AG04450 (cell line): ENCODE measurements around the gene SNX32. TPM values are rescaled to one million over a fixed set of nuclear protein-coding genes. Genes with fewer than 3 reads are reported as not detected.
"Not testable (repeated sequence)": the region's sequence is repeated elsewhere in the genome, so short reads cannot be mapped to it uniquely, and the experiment has no call there.

Source experiments
- CTCF ChIA-PET: fragments of 300-600, 350-600 bp; formaldehyde crosslinking; extraction: SDS; loops from one replicate; lab custom pipeline; 2022; ENCODE audit warnings: antibody characterized with exemption, inconsistent platforms; lab: Charles Lee
- POLR2A ChIA-PET: fragments of 350-600 bp; formaldehyde crosslinking; extraction: SDS; loops from one replicate; lab custom pipeline; 2021; ENCODE audit warnings: antibody characterized with exemption, inconsistent platforms; lab: Yijun Ruan, JAX
- DNase-seq: peaks from one replicate; pipeline ENCODE4 v3.0.0-alpha.2; 2011; ENCODE audit warnings: low read depth, low spot score
- H3K27ac ChIP-seq: one replicate; pipeline ENCODE4 v1.5.1; 2012; ENCODE audit warnings: low read depth, low read length, control low read depth
- H3K27me3 ChIP-seq: one replicate; pipeline ENCODE4 v1.6.0; 2012; ENCODE audit warnings: low read length; ENCODE audit not compliant: control insufficient read depth, insufficient read depth
- H3K4me3 ChIP-seq: 2 replicates; pipeline ENCODE4 v1.5.1; 2011; ENCODE audit warnings: mild to moderate bottlenecking, low read depth, low read length, control low read depth
- H3K9me3 ChIP-seq: 2 replicates; pipeline ENCODE4 v1.5.1; 2012; ENCODE audit warnings: low read length; ENCODE audit not compliant: control insufficient read depth, insufficient read depth
- polyA plus RNA-seq: library from polyadenylated mRNA; depleted of rRNA; stranded (reverse); fragments of >200 nt; gene quantifications from 2 replicates; pipeline ENCODE4 v1.2.3, GENCODE V29; 2011
- TF ChIP-seq, protein P1 (sequence below): IDR thresholded peaks from 2 replicates; pipeline ENCODE4 v1.5.1; 2011; ENCODE audit warnings: low read depth, low read length, control low read depth, inconsistent platforms

SNX32 gene
- polyA plus RNA-seq, 1 experiment: 0.30 TPM

DNA sequence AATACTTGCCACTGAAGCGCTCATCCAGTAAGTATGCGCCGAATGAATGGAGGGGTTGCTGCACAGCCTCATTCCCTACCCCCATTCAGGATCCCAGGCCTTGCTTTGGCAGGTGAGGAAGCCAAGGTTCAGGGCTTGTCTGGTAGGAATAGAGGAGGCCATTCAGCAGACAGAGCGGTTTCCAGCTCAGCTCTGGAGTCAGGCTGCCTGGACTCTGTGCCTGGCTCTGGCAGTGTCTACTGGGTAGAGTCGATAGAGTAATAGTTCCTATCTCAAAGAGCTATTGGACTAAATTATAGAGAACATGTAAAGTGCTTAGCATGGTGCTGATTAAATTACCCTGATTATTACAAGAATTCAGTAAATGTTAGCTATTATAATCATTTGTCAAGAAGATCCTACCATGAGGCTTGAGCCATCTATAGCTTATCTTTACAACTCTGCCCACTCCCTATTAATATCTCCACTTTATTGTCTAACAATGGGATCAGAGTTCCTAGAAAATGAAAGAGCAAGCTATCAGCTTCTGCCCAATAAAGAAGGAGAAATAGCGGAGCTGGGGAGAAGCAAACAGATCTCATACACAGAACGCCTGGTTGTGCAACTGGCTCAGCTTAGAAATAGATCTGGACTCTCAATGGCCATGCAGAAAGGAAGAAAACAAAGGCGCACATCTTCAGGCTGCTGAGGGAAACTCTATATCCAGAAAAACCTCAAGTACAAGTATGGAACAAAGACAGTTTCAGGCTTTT is 6.6 kb upstream of the SNX32 start:
- TF ChIP-seq, protein P1, sequence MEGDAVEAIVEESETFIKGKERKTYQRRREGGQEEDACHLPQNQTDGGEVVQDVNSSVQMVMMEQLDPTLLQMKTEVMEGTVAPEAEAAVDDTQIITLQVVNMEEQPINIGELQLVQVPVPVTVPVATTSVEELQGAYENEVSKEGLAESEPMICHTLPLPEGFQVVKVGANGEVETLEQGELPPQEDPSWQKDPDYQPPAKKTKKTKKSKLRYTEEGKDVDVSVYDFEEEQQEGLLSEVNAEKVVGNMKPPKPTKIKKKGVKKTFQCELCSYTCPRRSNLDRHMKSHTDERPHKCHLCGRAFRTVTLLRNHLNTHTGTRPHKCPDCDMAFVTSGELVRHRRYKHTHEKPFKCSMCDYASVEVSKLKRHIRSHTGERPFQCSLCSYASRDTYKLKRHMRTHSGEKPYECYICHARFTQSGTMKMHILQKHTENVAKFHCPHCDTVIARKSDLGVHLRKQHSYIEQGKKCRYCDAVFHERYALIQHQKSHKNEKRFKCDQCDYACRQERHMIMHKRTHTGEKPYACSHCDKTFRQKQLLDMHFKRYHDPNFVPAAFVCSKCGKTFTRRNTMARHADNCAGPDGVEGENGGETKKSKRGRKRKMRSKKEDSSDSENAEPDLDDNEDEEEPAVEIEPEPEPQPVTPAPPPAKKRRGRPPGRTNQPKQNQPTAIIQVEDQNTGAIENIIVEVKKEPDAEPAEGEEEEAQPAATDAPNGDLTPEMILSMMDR: no peak
- no peaks in the 10 kb centered on the region for H3K9me3 ChIP-seq
- DNase-seq: no peak
- H3K4me3 ChIP-seq: no peak overlapping the region
- ChIA-PET POLR2A (interaction anchor here (0.8 kb wide), 1 partner anchor 115 kb away, joined by 3 read pairs; no protein-coding TSS in a partner anchor), CTCF (interaction anchor here (0.5 to 1.6 kb wide), 8 partner anchors 8 to 218 kb away, joined by 3 to 10 read pairs (median 5); partner anchors contain the start of gene MUS81)
- peaks cover 23% of the 10 kb centered on the region for H3K27me3 ChIP-seq
- no peak overlapping the region for H3K27ac ChIP-seq

GRCh38 chr11:65829459-65829858 is 4.3 kb upstream of the SNX32 start:
- peaks cover 33% of the 10 kb centered on the region for H3K27me3 ChIP-seq
- CTCF ChIA-PET: interaction anchor here (1.6 kb wide), 1 partner anchor 11 kb away, joined by 7 read pairs; no protein-coding TSS in a partner anchor
- no peak overlapping the region for H3K27ac ChIP-seq
- POLR2A ChIA-PET: interaction anchor here (0.7 kb wide), 1 partner anchor 14 kb away, joined by 4 read pairs; no protein-coding TSS in a partner anchor
- H3K4me3 ChIP-seq: no peak overlapping the region
- no peaks in the 10 kb centered on the region; the same call in 1 of the 2 replicates for H3K9me3 ChIP-seq
- DNase-seq: no peak
- TF ChIP-seq, protein P1: no peak

DNA sequence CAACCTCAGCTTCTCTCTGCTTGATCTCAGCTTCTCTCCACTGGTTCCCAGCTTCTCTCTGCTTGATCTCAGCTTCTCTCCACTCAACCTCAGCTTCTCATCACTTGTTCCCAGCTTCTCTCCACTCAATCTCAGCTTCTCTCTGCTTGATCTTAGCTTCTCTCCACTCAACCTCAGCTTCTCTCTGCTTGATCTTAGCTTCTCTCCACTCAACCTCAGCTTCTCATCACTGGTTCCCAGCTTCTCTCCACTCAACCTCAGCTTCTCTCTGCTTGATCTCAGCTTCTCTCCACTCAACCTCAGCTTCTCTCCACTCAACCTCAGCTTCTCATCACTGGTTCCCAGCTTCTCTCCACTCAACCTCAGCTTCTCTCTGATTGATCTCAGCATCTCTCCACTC is 1.5 kb upstream of the SNX32 start:
- not testable (repeated sequence) for H3K4me3 ChIP-seq, H3K27ac ChIP-seq, H3K9me3 ChIP-seq, DNase-seq
- POLR2A ChIA-PET: interaction anchor here (2.3 kb wide), 1 partner anchor 26 kb away, joined by 10 read pairs; the partner anchor contains the start of gene CFL1
- CTCF ChIA-PET: interaction anchor here (1.6 to 2.8 kb wide), 4 partner anchors 14 to 190 kb away, joined by 5 to 17 read pairs (median 9); partner anchors contain the start of gene KAT5
- peaks cover 30% of the 10 kb centered on the region for H3K27me3 ChIP-seq

GRCh38 chr11:65834202-65834601 is 439 bp downstream of the SNX32 start:
- Histone ChIP-seq H3K27me3 (peaks cover 24% of the 10 kb centered on the region), H3K27ac (no peak overlapping the region), H3K4me3 (peak overlapping the region; percentile 85), H3K9me3 (no peaks in the 10 kb centered on the region; the same call in 1 of the 2 replicates)
- TF ChIP-seq, protein P1: no peak
- ChIA-PET POLR2A (interaction anchor here (0.6 to 2.3 kb wide), 6 partner anchors 10 to 114 kb away, joined by 3 to 10 read pairs (median 4); partner anchors contain the start of genes CFL1 and RNASEH2C), CTCF (interaction anchor here (1.0 to 2.8 kb wide), 4 partner anchors 54 to 188 kb away, joined by 3 to 17 read pairs (median 7); partner anchors contain the start of gene KAT5)
- DNase-seq: no peak

GRCh38 chr11:65842144-65842543 is 8.4 kb downstream of the SNX32 start:
- no peaks in the 10 kb centered on the region for H3K27me3 ChIP-seq
- no peaks in the 10 kb centered on the region for H3K9me3 ChIP-seq
- POLR2A ChIA-PET: no interaction called here
- H3K27ac ChIP-seq: no peak overlapping the region
- CTCF ChIA-PET: interaction anchor here (0.9 kb wide), 1 partner anchor 43 kb away, joined by 6 read pairs; no protein-coding TSS in a partner anchor
- DNase-seq: no peak
- H3K4me3 ChIP-seq: no peak overlapping the region
- TF ChIP-seq, protein P1: no peak
